ENCODE data around the gene TRPV5. TPM values are rescaled to one million over a fixed set of nuclear protein-coding genes. Genes with fewer than 3 reads are reported as not detected.

TRPV5 gene
- total and polyA plus RNA-seq, 2 of the 4 experiments (the other 2 are of a cell fraction), result not detected

GRCh38 chr7:142896151-142896550, 37.4 kb downstream of the TRPV5 start:
- ChIA-PET POLR2A (ENCODE audit: unreplicated experiment) (no interaction called here), CTCF (no interaction called here)
- Histone ChIP-seq H4K8ac (ENCODE audit: low read depth in 2 of 2, low read length in 2 of 2) (no peak overlapping the region), H3K79me1 (ENCODE audit: low read depth in 1 of 2, low read length in 2 of 2) (no peaks in the 10 kb centered on the region), H2BK120ac (ENCODE audit: low read depth, low read length) (no peak overlapping the region), H3K4me2 (ENCODE audit: low read depth, low read length) (no peak overlapping the region), H2BK5ac (ENCODE audit: low read depth, low read length, poor library complexity, severe bottlenecking) (no peak overlapping the region), H3K18ac (ENCODE audit: low read depth, low read length) (no peak overlapping the region), H3K4ac (ENCODE audit: low read depth, low read length) (no peak overlapping the region), H3K4me3 (ENCODE audit: insufficient read depth, low read depth, low read length) (no peak overlapping the region), H3K36me3 (ENCODE audit: control insufficient read depth, insufficient read depth, low read length) (no peaks in the 10 kb centered on the region), H2AFZ (replicated peaks; ENCODE audit: low read length, poor library complexity) (no peak overlapping the region), H2BK15ac (ENCODE audit: low read depth, low read length) (no peak overlapping the region), H4K5ac (ENCODE audit: low read depth, low read length) (no peak overlapping the region), H3K56ac (ENCODE audit: extremely low read depth, insufficient read depth, low read length) (no peak overlapping the region), H2AK9ac (replicated peaks; ENCODE audit: low read depth, low read length, poor library complexity) (no peak overlapping the region), H3K23ac (ENCODE audit: low read depth, low read length) (no peak overlapping the region), H3K27me3 (ENCODE audit: control insufficient read depth, insufficient read depth, low read length) (no peaks in the 10 kb centered on the region), H3K27ac (ENCODE audit: insufficient read depth, low read length) (no peak overlapping the region), H2AK5ac (ENCODE audit: low read depth, low read length) (no peak overlapping the region), H3K9me3 (ENCODE audit: control insufficient read depth, insufficient read depth, low read length) (no peaks in the 10 kb centered on the region), H3K14ac (replicated peaks; ENCODE audit: low read depth, low read length) (no peak overlapping the region), H3K9me1 (ENCODE audit: insufficient read depth, low read length) (no peaks in the 10 kb centered on the region), H4K20me1 (ENCODE audit: insufficient read depth, low read length) (no peaks in the 10 kb centered on the region), H3K9ac (ENCODE audit: low read depth, low read length) (no peak overlapping the region), H2BK20ac (ENCODE audit: low read depth, low read length) (no peak overlapping the region), H4K91ac (ENCODE audit: insufficient read depth, low read depth, low read length) (no peak overlapping the region), H3K4me1 (ENCODE audit: control insufficient read depth, insufficient read depth, low read length) (no peaks in the 10 kb centered on the region)
- intact Hi-C loops (cut with micrococcal nuclease) (no loop called here), dilution Hi-C loops (cut with HindIII; ENCODE audit: low sequenced_read_pairs, unreplicated experiment) (no loop called here), in situ Hi-C loops (cut with MboI; ENCODE audit: low sequenced_read_pairs) (no loop called here)
- ATAC-seq (ENCODE audit: low read depth) (no peak), DNase-seq (no peak)
- BruUV-seq (replicated peaks), result no TSS peak
- no peak for TF ChIP-seq CEBPB (IDR thresholded peaks at IDR 0.05; ENCODE audit: low read depth, low read length)
- TF ChIP-seq CTCF (conservative IDR thresholded peaks at IDR 0.05; ENCODE audit: low read depth, low read length), result no peak
- TF ChIP-seq SMC3 (IDR thresholded peaks at IDR 0.05; ENCODE audit: low read depth, low read length), result no peak
- no peak for TF ChIP-seq MAZ (IDR thresholded peaks at IDR 0.05; ENCODE audit: borderline replicate concordance, low read depth, low read length)
- no peak for TF ChIP-seq NFE2L2 (IDR thresholded peaks at IDR 0.05; ENCODE audit: low read depth, low read length)
- TF ChIP-seq CHD1 (IDR thresholded peaks at IDR 0.05; ENCODE audit: low read depth, low read length), result no peak
- no peak for TF ChIP-seq RAD21 (IDR thresholded peaks at IDR 0.05; ENCODE audit: low read length)
- no peak for TF ChIP-seq POLR2A (IDR thresholded peaks at IDR 0.05; ENCODE audit: low read depth, low read length)
- no peak for TF ChIP-seq MXI1 (IDR thresholded peaks at IDR 0.05; ENCODE audit: borderline replicate concordance, low read depth, low read length)
- TF ChIP-seq ELK1 (IDR thresholded peaks at IDR 0.05; ENCODE audit: borderline replicate concordance, low read depth, low read length), result no peak
- no CpG with 5 or more reads among the region's 3 CpGs for WGBS, 2 experiments (ENCODE audit: extremely low coverage in 2 of 2, insufficient read length in 1 of 2)
